Mammary epithelial cell (primary cell): ENCODE data around the gene LBH.

Experiments
- CTCF ChIP-seq, 2 donors: IDR thresholded peaks in 1 of 2; conservative IDR thresholded peaks in 1 of 2; 2 replicates each; pipeline ENCODE4 v1.5.1; 2011 to 2012; ENCODE audit warnings: inconsistent platforms in 2 of 2, low read length in 2 of 2, mild to moderate bottlenecking in 2 of 2, control low read depth in 1 of 2, low read depth in 1 of 2; ENCODE audit not compliant: insufficient read depth in 1 of 2; ENCODE audit errors: extremely low read depth in 1 of 2
- EZH2 ChIP-seq: IDR thresholded peaks from 2 replicates; pipeline ENCODE4 v1.6.1; 2012; ENCODE audit warnings: low read length, inconsistent platforms, borderline replicate concordance

GRCh38 chr2:30235859-30236535, 4.7 kb downstream of the LBH start:
- TF ChIP-seq CTCF (conservative IDR thresholded peaks at IDR 0.05 in 1 of 2, IDR thresholded peaks at IDR 0.05 in 1 of 2; ENCODE audit: extremely low read depth in 1 of 2, insufficient read depth in 1 of 2, low read depth in 1 of 2, low read length in 2 of 2) (no peak), EZH2 (no peak)
